Embryonic facial prominence (tissue), 1 donor: Measurements from ENCODE around the gene PELI2.

Experiments used
- DNase-seq: peaks from one replicate; pipeline ENCODE4 v3.0.0-alpha.2; 2016; ENCODE audit errors: extremely low spot score

Gene PELI2

DNA sequence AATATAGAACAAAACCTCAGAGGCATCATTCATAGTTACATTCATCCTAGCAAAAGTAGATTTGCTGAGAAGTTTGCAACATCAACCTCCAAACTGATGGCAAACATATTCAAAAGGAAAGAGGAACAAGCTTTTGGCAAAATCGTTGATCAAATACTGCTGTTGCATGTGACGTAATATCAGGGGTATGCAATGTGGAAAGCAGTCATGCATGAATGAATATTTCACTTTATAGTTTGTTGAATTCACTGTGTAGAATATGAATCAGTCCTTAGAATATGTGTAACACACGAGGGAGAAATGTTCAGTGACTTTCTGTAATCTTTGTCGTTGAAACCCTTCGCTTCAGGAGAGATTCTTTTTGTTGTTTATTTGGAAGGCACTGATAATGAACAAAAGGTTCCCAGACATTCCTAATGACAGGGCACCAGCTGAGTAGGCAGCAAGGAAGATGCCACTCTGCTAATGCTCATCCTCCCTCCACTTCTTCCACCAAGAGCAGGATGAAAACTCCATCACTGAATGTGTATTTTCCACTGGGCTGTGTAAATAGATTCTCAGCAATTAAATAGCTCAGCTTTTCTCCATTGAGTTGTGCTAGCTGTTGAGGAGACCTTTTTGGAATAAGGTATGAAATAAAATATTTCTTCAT is 126.1 kb downstream of the PELI2 start:
- DNase-seq, result peak; percentile 34

DNA sequence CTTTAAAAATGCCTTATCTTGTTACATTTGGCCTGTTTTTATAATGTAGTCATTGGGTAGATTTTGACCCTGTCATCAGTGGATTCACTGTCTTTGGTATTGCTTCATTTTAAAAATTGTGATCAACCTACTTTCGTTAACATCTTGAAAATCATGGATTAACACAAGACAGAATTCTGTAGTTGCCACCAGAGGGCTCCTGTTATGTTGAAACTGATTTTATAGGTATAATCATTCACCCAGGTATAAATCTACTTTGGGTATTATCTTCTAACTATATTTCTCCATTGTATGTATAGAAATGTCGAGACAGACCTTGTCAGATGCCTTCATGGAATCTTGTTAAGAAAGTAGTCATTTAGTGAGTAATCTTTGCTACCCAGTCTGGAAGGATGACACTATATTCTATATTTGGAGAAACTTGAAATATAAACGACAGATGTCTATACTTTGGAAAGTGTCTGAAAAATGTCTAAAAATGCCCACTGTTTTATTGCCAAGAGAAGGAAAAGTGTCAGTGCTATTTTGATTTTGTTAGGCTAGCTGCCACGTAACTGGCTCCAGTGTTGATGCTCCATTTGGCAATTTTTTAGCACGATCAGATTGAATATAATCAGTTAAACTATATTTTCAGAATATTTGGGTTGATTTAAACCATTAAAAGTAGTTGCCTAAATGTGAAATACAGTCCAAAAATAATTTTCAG is 129.4 kb downstream of the PELI2 start:
- DNase-seq, result no peak

DNA sequence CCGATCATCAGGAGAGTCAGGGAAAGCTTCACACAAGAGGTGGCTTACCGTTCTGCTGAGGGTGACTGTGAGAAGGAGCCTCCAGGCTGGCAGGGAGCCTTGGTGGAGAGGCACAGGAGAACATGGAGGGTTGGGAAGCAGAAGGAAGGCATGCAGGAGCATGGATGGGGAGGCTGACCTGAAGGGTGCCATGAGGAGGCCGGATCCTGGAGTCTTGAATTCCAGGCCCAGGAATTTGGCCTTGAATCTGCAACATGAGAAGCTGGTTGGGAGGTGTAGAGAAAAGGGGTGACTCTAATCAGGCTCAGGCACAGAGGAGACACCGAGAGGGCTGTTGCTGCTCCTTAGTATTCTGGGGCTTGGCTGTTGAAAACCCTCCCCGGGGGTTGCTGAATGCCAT is 130.2 kb downstream of the PELI2 start:
- no peak for DNase-seq

DNA sequence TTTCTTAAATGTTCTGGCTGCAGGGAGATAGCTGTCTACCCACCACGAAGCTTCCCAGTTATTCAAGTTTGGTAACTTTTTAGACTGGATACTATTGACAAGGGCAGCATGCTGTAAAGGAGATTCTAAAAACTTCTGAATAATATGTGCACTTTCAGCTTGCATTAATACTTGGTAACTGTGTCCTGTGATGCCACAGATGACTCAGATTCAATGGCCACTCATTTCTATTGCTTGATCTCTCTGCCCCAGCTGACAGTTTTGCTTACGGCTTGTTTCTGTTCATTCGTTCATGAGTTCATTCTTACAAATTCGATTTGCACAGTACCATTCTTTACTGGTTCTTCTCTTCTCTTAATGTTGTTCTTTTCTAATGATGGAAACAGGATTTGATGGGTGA is 142.8 kb downstream of the PELI2 start:
- no peak for DNase-seq

DNA sequence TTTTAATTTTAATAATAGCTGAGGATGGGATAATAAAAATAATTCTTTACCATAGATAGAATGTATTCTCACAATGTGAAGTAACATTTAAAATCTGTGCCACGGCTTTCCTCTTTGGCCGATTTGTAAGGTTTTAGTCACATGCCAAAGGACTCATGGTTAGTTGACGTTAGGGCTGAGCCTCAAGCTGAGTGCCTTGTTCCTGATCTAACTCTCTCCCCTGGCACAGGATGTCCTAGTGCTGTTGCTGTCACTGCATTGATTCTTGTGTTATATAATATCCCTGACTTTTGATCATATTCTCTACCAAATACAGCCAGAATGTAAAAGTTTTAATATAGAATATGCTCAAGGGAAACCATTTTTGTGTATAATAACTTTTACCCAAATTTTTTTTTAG is 144.3 kb downstream of the PELI2 start:
- no peak for DNase-seq

DNA sequence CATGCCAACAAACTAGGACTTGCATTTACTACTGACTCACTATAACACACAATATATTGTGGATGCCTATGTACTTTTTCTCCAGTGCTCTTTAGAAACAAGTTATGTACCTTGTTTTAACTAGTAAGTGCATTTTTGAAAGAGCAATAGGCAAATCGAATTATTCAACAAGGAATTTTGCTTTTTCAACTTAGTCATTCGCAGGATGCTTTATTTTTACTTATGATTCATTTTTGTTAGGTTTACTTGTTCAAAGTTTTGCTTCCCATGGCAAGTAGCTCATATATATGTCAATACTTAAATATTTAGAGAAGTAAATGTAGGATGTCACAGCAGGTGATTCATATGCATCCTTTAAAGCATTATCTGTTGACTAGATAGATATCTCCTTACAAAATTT is 149.8 kb downstream of the PELI2 start:
- DNase-seq, result no peak

DNA sequence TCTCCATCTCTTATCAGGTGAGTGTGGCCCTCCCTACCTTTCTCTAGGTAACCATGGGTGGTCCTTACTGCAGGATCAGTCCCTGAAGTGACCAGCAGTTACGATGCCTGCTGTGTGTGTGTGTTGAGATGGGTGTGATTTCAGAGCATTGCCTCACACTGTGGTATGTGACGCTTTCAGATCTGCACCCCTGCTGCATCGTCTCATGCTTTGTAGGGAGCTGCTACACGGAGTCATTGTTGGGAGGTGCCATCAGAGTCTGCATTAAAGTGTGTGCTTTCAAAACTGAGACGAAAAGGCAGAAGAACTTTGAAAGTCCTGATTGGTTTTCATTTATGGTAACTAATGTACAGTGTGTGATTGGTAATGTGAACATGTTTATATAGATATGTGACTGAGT is 150.5 kb downstream of the PELI2 start:
- no peak for DNase-seq

DNA sequence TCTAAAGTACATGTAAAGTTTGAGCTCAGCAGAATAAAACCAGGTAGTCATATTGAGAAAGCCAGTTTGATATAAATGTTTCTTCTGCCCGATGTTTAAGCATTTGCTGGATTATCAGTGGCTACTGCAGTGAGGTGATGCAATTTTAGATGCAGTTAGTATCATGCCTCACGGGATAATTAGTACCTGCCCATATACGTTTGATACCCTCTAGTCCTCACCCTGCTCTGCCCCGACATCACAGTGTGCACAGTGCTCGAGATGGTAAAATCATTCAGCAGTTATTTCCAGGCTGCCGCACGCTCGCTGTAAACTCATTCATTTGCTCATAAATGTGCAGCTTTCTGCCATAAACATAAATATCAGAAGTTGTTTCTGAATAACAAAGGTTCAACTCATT is 152.7 kb downstream of the PELI2 start:
- DNase-seq, result no peak

DNA sequence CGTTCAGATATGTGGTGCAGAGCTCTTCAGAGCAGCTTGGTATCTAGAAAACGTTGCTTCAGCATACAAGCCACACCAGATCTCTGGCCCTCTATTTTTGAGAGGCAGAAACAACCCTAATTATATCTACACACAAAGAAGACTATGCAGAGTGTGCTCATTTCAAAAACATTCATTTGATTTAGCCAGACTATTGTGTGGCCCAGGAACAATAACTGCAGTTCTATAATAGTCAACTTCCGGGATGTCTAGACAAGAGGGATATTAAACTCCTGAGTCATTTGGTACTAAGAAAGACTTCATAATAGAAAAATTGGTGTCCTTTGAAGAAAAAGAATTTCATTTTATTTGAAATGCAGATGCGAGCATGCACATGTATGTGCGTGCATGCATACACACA is 153.8 kb downstream of the PELI2 start:
- DNase-seq, result no peak

DNA sequence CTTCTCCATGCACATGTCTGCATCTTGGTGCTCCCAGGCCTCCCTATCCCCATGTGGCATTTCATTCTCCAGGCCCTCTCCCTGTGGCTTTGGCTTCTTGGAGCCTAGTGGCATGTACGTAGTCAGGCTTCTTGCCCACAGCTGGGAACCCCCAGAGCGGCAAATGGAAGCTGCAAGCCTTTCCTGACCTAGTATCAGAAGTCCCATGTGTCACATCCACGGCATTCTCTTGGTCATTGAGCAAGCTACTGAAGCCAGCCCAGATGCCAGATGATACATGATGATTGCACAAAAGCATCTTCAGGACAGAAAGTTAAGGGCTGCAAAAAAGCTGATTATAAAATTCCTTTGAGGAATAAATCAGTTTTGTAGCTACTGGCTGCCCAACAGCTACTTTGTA is 154.9 kb downstream of the PELI2 start:
- no peak for DNase-seq

DNA sequence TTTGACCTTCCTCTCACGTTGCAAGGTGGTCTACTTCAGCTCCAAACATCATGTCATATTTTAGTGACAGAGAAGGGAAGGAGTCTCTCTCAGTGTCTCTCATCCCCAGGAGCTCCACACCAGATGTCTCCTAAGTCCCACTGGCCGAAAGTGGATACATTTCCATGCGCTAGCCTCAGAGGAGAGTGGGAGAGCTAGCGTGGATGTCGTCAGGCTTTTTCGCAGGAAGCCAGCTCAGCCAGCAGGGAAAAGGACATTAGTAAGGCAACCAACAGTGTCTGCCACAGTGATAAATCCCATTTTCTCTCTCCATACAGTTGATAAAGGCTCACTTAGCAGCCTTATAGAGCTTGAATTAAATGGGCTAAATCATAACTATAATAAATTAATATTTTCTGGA is 155.7 kb downstream of the PELI2 start:
- no peak for DNase-seq

DNA sequence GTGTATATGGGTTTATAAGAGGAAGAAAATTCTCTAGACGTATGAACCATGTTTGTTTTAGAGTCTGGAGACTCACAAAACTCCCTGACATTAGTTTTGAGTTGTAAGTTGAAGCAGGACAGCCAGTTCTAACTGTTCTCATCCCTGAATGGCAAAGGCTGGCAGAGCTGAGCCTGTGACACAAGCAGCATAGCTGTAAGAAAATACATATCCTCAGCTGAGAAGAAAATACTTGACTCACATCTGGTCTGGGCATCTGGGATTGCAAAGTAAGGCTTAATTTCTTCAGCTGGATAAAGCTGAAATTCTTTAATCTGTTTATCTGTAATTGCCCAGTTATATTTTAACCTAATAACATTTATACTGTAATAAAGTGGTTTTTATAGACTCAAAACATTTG is 156.3 kb downstream of the PELI2 start:
- DNase-seq, result no peak

DNA sequence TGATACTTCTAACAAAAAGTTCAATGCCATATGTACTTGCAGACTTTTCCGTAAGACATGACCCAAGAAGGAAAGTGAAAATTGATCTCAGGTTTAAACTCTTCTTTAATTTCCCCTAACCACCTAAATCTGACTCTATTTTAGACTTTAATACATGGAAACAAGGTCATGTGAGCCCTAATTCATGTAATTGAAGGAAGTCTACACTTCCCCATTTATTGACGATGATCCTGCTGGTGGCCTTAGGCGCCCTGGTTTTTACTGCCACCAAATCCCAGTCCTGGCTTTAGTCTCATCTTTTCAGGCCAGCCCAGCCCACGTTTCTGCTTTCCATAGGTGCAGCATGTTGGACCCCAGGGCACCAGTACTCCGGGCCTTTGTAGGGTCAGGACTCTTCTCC is 157.9 kb downstream of the PELI2 start:
- no peak for DNase-seq

DNA sequence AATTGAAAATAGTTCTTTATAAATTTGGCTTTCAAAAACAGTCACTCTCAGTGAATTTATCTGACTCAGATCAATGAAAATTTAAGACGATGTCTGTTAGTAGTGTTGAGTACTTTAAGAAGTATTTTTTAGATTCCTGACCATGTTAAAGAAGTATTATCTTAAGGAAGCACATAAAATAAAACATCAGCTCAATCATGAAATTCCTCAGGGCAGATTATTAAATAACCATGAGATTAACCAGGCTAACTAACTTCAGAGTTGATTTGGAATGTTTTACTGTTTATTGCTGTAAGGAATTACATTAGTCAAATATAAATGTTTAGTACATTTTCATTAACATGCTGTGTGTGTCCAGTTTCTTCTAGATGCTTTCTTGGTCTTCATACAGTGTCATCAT is 160.2 kb downstream of the PELI2 start:
- DNase-seq, result no peak

DNA sequence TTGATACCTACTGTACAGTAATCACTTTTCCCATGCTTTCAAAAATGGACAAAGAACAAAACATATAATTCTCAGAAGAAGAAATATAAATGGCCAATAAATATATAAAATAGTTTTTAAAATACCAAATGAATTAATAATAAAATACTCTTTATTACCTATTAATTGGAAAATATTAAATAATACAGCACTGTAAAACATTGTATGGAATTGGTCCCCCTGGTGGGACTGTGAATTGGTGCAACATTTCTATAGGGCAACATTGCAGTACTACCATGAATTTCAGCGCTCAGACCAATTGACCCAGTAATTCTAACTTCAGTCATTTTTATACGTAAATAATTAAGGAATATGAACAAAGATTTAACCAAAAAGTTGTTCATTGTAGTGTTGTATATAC is 162.6 kb downstream of the PELI2 start:
- DNase-seq, result no peak

DNA sequence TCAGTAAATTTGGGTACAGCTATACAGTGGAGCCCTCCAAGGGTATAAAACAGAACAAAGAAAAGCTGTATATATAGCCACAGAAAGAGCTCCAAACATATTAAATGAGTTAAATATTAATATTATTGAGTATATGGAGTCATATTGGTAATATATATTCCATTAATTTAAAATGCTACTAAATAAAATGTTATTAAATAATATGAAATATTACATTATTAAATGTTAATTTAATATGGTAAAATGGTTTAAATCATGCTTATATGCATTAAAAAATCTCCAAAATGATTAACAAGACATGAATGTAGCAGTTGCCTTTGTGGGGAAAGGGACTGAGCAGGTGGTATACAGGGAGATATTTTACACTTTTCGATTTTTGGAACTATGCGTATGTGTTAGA is 164.0 kb downstream of the PELI2 start:
- no peak for DNase-seq

DNA sequence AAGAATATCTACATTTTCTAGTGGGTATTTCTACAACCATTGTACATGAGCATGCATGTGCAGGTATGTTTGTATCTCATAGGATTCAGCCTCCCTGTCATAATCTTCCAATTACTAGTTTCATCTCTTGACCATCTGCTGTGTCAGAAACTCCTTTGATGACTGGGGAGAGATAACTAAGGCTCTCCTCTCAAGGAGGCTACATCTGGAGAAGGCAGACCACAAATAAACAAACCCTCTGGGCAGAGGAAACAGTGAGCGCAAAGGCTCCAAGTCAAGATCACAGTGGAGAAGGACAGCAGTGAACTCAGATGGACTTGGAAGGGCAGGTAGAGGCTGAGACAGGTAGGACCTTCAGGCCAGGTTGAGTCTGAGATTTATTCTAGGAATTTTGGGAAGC is 166.4 kb downstream of the PELI2 start:
- DNase-seq, result no peak

DNA sequence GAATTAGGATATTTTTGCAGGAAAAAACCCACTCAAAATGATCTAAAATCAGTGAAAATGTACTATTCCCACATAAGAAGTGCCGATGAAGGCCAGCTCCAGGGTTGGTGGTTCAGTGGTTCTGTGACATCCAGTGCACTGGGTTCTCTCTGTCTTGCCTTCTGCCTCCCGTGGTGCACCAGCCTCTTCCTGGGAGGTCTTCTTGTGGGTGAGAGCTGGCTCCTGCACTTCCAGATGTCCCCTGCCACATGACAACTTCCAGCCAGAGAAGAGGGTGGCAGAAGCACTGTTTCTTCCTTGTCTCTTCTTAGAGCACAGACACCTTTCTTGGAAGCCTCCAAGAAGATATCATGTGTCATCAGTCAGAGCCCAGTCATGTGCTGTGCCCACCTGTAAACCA is 170.9 kb downstream of the PELI2 start:
- DNase-seq, result no peak

DNA sequence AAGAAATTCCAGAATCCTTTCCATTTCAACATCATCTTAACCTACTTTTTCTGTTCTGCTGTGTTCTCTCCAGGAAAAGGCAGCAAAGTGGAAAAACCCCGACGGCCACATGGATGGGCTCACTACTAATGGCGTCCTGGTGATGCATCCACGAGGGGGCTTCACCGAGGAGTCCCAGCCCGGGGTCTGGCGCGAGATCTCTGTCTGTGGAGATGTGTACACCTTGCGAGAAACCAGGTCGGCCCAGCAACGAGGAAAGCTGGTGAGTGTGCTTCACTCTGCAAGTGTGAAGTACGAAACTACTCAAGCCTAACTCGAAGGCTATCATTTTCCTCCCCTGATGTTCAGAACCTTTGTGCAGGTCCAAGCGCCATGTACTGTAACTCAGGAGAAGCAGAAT is 172.0 kb downstream of the PELI2 start:
- DNase-seq, result no peak

DNA sequence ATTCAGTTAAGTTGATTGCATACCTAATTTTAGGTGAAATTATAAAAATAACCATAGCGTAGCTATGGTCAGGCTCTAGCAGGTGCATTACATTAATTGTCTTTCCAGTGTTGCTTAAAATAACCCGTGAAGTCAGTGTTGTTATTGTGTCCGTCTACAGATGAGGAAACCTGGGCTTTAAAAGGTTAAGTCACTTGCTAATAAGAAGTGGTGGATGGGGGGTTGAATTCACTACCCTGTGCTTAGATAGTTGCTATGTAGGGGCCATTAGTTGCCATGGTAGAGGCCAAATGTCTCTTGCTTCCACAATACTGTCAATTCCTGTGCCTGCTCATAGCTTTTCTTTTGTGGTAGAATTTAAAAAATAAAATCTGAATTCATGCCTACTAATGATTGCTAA is 174.8 kb downstream of the PELI2 start:
- DNase-seq, result no peak

DNA sequence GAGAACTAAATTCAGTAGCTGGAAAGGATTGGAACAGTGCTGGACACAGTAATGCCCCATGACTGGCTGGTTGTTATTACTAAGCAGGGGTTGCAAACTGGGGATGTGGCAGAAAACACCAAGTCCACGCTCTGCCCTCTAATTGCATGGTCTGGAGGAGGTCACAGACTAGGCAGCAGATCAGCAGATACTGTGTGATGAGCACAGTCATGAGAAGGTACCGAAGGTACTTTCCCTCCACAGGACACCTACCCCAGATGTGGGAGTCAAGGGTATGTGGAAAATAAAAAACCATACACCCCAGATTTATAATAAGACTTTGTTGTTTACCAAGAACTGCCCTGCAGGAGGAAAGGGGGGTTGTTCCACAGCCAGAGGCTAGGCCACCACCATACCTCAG is 175.3 kb downstream of the PELI2 start:
- no peak for DNase-seq

DNA sequence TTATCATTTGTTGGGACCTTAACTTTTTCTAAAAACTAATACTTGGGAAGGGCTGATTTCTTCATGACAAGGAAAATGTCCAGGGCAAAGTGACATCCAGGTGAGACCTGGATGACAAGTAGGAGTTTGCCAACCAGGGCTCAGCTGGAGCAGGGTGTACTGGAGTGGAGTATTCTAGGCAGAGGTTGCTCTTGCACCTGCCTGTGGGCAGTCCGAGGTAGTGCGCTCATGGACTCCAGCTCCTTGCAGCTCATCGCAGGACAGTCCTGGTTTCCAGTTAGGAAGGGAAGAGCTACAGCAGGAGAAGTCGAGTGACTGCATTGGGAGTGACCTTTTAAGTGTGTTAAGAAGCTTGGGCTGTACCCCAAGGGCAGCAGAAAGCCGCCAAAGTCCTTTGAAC is 175.9 kb downstream of the PELI2 start:
- DNase-seq, result no peak

DNA sequence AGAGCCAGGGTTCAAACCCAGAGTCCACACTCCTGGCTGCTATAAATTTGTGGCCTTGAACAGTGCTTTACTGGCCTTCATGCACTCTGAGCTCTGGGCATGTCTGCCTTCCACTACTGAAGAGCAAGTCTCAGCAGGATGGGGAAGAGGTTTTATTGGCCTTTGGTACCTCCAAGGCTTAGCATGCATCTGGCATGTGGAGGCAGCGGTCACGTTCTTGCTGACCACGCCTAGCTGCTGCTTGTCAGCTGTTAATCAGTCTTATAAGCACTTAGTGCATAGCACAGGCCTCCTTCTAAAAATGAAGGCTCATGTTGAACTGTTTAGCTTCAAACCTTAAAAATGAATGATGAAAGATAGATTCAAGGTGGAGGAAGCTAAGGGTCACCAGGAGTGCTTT is 177.5 kb downstream of the PELI2 start:
- DNase-seq, result no peak

DNA sequence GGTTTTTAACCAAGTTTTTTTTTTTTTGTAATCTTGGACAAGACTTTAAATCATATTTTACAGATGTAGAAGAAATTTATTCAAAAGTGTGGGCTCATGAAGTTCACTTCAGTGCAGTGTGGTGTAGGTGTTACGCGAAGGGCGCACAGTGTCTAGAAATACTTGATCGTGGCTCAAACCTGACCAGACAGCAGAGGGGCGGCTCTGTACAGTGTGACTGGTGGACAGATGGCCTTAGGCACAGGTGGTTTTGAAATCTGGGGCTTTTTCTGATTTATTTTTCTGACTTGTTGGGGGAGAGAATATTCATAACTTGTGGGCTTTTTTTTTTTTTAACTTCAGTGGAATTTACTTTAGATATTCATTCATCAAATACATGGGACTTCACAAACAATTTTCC is 179.2 kb downstream of the PELI2 start:
- DNase-seq, result no peak
